HG03108 (cell line): ENCODE results near the gene CERKL.

Experiments used
- ATAC-seq: cut with Tn5 transposase; IDR thresholded peaks from one replicate; pipeline ENCODE4 v1.9.1; 2021; ENCODE audit warnings: moderate library complexity; ENCODE audit not compliant: unreplicated experiment

The CERKL gene

GRCh38 chr2:181523756-181524155 is 133.1 kb downstream of the CERKL start:
- no peak for ATAC-seq

DNA sequence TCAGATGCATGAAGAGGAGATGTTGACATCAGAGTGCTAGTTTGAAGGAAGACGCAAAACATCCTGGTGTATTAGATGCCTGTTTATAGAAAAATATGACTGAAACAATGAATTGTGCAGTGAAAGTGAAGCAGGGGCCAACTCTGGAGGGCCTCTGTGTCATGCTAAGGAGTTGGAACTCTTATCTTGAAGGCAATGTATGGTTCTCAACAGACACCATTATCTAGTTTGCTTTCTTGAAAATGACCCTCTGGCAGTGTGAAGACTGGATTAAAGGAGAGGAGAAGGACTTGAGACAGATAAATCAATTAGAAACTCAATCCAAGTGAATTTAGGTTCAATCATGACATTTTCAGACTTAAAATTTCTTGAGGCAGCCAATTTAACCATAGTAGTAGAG is 136.7 kb downstream of the CERKL start:
- ATAC-seq = no peak

GRCh38 chr2:181517685-181518301 is 139.1 kb downstream of the CERKL start:
- no peak for ATAC-seq

- no peak for ATAC-seq
Measured at GRCh38 chr2:181516992-181517391, 139.9 kb downstream of the CERKL start.

DNA sequence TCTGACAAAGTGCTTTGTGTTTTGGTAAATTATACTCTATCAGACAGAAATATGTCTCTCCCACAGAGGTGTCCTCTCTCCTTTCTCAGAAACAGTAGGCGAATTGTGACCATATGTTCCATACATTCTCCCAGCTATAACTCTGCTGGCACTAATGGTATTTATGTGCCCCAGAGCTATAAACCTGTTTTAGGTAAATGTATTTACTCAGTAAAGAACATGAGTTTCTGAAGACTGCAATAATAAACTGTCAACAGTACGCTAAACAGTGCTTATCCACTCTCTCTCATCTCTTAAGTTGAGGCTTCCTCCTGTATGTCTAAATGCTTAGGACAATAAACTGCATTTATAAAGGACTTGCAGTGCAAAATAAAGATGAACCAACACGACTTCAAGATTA is 141.2 kb downstream of the CERKL start:
- ATAC-seq = no peak

GRCh38 chr2:181500201-181500600 is 156.7 kb downstream of the CERKL start:
- no peak for ATAC-seq

DNA sequence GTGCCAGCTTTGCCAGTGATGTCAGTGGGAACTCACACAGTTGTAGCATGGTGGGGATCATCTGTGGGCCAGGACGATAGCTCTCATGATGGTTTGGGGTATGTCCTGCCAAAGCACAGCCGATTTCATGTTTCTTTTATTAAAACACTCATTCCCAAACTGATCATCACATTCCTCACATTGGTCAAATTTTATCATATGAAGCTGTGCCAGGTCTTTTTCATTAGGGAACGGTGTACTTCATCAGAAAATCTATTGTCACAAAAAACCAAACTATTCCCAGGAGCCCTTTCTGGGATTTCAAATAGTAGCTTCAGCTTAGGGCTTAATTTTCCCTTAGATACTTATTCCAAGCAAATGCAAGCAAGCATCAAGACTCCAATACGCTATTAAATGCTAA is 157.7 kb downstream of the CERKL start:
- no peak for ATAC-seq
